ENCODE data around the gene COA1.

- no peak for TF ChIP-seq CTCF (conservative IDR thresholded peaks at IDR 0.05)
- TF ChIP-seq EZH2 (IDR thresholded peaks at IDR 0.05; ENCODE audit: low read depth): no peak
Measured at GRCh38 chr7:43686991-43687390, 42.3 kb downstream of the COA1 start.
